GM18517 (cell line): ENCODE measurements around the gene TMEM239.
A peak's percentile ranks its signal among the peaks of the same experiment; 100 is the strongest.
"Not testable (repeated sequence)": the region's sequence is repeated elsewhere in the genome, so short reads cannot be mapped to it uniquely, and the experiment has no call there.

Experiments
- ATAC-seq: cut with Tn5 transposase; IDR thresholded peaks from one replicate; pipeline ENCODE4 v1.9.1; 2021; ENCODE audit warnings: mild to moderate bottlenecking, moderate library complexity; ENCODE audit not compliant: unreplicated experiment

Gene TMEM239

GRCh38 chr20:2799271-2799670 lies 16.9 kb upstream of the TMEM239 start:
- ATAC-seq, result no peak

- ATAC-seq, result no peak
Observed at GRCh38 chr20:2799688-2800520, 16.3 kb upstream of the TMEM239 start.

DNA sequence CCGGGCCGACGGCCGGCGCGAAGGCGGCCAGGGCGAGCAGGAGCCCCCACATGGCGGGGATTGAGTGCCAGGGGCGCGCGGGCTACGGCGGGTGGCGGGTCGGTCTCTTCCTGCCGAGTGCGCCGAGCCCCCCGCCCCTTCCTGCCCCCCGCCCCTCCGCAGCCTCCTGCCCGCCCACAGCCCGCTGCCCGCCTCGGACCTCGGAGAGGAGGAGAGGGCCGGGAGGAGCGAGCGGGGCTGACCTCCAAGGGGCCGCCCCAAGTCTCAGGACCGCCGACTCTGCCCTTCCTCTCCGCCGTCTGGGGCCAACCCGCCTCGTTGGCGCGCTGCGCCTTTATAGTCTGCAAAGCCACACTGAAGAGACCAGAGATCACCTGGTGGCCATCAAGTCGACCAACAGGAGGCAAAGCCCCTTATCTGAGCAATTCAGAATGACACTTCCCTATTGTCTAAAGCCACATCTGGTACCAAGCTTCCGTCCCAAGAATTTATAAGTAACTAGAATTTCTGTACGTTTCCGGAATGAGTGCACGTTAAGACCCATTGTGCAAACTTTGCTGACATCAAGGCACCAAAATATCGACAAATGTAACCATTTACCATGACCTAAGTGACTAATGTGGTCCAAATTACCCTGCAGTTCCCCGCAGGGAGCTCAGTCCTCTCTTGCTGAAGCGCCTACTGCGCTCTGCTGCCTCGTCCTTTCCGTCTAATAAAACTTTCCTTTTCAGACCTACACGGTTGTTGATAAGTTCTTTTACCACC lies 15.5 kb upstream of the TMEM239 start, which contains the start of gene CPXM1:
CPXM1 (minus strand) TSS at position 107 of the 765 bp plus-strand sequence; CDS start at position 52, 55 bp downstream.
- peak; percentile 74 for ATAC-seq

- ATAC-seq, result no peak
Observed at GRCh38 chr20:2801286-2801728, 14.9 kb upstream of the TMEM239 start.

- no peak for ATAC-seq
Observed at GRCh38 chr20:2804041-2804828, 11.9 kb upstream of the TMEM239 start.

DNA sequence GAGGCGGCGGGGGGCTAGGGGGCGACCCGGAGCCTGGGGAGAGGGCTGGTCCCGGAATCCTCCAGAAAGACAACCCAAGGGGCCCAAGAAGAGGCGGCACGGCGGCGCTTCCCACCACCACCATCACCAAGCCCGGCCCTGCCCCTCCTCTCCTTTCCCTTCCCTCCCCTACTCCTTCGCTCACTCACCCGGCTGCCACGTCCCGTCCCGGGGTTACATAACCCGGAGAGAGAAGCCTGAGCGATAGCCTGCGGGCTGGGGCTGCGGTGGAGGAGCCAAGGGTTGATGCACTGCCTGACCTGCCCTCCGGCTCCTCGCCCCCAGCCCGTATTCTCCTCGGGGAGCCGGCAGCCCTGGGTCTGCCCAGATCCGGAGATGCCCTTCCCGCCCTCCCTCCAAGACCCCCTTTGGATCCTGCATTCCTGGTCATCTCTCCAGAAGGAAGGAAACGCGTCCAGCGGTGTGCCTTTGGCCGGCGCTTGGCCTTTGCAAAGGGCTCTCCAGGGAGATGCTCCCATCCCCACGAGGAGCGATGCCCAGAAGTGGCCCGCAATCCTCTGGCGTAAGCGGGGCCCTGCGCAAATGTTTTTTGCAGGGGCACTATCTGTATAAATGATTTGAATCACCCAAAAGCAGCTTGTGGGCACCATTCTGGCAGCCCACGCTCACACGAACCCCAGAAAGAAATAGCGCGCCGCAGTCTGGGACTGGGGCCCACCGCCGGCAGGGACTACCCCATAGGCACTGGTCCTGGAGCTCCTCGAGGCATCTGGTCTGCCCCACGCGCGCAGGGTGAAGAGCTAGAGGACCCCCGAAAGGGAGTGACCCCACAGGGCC lies 11.1 kb upstream of the TMEM239 start:
- ATAC-seq, result no peak

GRCh38 chr20:2805689-2806350 lies 10.3 kb upstream of the TMEM239 start:
- no peak for ATAC-seq

- ATAC-seq, result no peak
Observed at GRCh38 chr20:2806351-2806701, 9.8 kb upstream of the TMEM239 start.

GRCh38 chr20:2807019-2807418 lies 9.1 kb upstream of the TMEM239 start:
- no peak for ATAC-seq

DNA sequence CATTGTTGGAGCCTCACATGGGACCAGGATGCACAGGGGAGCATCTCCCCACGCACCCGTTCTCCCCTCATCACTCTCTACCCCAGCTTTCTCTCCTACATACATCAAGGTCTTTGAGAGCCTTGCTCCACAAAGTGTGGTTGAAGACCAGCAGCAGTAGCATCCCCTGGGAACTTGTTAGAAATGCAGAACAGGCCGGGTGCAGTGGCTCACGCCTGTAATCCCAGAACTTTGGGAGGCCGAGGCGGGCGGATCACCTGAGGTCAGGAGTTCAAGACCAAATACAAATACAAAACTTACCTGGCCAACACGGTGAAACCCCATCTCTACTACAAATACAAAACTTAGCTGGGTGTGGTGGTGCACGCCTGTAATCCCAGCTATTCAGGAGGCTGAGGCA lies 8.2 kb upstream of the TMEM239 start:
- ATAC-seq, result not testable (repeated sequence)

- no peak for ATAC-seq
Observed at GRCh38 chr20:2809690-2810089, 6.5 kb upstream of the TMEM239 start.

DNA sequence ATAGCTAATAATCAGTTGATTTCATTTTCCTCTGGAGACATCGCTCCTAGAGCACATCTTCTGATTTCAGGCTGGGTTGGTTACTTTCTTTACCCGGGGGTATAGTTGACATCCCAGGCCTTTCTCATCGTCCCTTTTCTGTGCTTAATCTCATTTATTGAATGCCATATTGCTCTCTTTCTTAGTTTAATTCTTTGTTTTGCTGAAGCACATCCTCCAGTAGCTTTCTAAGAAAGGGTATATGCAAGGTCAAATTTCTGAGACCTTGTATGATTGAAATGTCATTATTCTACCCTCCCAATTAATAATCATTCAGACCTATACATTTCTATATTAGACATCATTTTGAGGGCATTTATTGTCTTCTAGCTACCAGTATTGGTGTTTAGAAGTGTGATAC lies 4.0 kb upstream of the TMEM239 start:
- ATAC-seq, result no peak

DNA sequence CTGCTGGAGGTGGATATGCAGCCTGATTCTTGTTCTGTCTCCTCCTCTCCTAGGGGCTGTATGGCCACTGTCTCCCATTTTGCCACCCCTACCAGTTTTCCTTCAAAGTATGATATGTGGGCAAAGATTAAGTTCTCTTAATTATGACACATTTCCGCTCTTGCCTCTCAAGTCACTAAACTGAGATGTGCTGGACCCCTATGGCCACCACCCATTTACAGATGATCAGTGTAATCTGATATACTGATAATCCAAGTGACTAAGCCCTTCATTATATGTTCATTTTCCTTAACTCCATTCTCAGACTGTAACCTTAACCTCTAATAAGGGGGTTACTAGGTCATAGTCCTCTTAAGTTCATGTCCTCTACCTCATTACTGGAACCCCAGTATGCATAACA lies 2.1 kb upstream of the TMEM239 start:
- no peak for ATAC-seq

- no peak for ATAC-seq
Observed at GRCh38 chr20:2814587-2815051, 1.5 kb upstream of the TMEM239 start, which contains the start of gene C20orf141. C20orf141 (plus strand) TSS chr20:2814987; CDS start chr20:2815185, 198 bp downstream.

DNA sequence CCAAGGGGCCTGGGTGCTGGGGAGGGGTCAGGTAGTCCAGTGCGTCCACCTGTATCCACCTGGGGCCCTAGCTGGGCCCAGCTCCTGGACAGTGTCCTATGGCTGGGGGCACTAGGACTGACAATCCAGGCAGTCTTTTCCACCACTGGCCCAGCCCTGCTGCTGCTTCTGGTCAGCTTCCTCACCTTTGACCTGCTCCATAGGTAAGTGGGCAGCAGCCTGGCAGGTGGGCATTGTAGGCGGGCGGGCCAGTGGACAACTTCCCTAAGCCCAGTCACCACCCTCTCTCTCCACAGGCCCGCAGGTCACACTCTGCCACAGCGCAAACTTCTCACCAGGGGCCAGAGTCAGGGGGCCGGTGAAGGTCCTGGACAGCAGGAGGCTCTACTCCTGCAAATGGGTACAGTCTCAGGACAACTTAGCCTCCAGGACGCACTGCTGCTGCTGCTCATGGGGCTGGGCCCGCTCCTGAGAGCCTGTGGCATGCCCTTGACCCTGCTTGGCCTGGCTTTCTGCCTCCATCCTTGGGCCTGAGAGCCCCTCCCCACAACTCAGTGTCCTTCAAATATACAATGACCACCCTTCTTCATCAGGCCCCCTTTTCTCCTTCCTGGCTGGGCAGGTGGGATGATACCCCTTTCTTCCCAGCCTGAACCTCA lies 793 bp upstream of the TMEM239 start:
- no peak for ATAC-seq

DNA sequence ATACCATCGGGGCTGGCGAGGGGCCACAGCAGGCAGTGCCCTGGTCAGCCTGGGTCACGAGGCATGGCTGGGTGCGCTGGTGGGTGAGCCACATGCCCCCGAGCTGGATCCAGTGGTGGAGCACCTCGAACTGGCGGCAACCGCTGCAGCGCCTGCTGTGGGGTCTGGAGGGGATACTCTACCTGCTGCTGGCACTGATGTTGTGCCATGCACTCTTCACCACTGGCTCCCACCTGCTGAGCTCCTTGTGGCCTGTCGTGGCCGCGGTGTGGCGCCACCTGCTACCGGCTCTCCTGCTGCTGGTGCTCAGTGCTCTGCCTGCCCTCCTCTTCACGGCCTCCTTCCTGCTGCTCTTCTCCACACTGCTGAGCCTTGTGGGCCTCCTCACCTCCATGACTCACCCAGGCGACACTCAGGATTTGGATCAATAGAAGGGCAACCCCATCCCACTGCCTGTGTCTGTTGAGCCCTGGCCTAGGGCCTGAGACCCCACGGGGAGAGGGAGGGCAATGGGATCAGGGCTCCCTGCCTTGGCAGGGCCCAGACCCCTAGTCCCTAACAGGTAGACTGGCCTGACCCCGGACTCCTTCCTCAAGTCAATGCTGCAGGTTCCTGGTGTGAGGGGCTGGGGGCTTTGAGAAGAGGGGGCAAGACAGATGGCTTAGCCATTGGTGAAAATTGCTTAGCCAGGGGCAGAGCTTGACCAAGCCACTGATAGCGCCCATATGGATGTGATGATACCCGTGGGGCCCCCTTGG lies 598 bp downstream of the TMEM239 start:
- no peak for ATAC-seq

DNA sequence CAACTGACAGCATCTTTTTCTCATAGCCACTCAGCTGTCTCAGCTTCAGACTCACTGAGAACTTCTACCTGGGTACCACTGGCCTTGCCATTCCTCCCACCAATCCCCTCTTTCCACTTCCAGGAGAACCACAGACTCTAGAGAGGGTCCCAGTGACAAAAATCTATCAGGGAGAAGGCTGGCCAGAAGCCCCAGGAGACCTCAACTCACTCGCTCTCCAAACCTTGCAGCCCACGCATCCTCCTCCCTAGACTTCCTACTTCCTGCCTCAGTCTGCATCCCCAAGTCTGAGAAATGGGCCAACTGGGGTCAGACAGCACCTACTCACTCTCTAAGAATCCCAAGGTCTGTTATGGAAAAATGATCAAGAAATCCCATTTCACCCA lies 1.2 kb downstream of the TMEM239 start:
- no peak for ATAC-seq

GRCh38 chr20:2817891-2818595 lies 1.9 kb downstream of the TMEM239 start:
- no peak for ATAC-seq
